Keratinocyte (primary cell): Measurements from ENCODE around the gene SOAT1. TPM values are rescaled to one million over a fixed set of nuclear protein-coding genes. Genes with fewer than 3 reads are reported as not detected.
"Not testable (repeated sequence)": the region's sequence is repeated elsewhere in the genome, so short reads cannot be mapped to it uniquely, and the experiment has no call there.

Experiments
- DNase-seq: peaks from one replicate; pipeline ENCODE4 v3.0.0-alpha.2; 2011; ENCODE audit warnings: low read depth, missing footprints, low spot score
- FAIRE-seq: peaks from 2 replicates; lab custom pipeline; 2011; peaks lifted over from hg19 to GRCh38; lab: Jason Lieb, UNC
- H2AFZ ChIP-seq: 2 replicates; pipeline ENCODE4 v1.6.0; 2012; ENCODE audit warnings: low read length, control low read depth, inconsistent platforms; ENCODE audit not compliant: control insufficient read depth
- H3K27ac ChIP-seq: 2 replicates; pipeline ENCODE4 v1.5.1; 2011; ENCODE audit warnings: low read length; ENCODE audit not compliant: control insufficient read depth, insufficient read depth
- H3K27me3 ChIP-seq: 3 replicates; pipeline ENCODE4 v1.6.0; 2011; ENCODE audit warnings: low read length; ENCODE audit not compliant: control insufficient read depth, insufficient read depth; ENCODE audit errors: extremely low read depth
- H3K36me3 ChIP-seq, 2 experiments: 2 replicates in 1 of 2; 3 replicates in 1 of 2; pipeline ENCODE4 v1.5.1; 2011; ENCODE audit warnings: low read length in 2 of 2, mild to moderate bottlenecking in 1 of 2; ENCODE audit not compliant: control insufficient read depth in 2 of 2, insufficient read depth in 2 of 2; ENCODE audit errors: extremely low read depth in 1 of 2
- H3K4me1 ChIP-seq: 3 replicates; pipeline ENCODE4 v1.5.1; 2011; ENCODE audit warnings: low read length; ENCODE audit not compliant: control insufficient read depth, insufficient read depth; ENCODE audit errors: extremely low read depth
- H3K4me2 ChIP-seq: 3 replicates; pipeline ENCODE4 v1.6.0; 2011; ENCODE audit warnings: low read depth, low read length; ENCODE audit not compliant: control insufficient read depth, insufficient read depth; ENCODE audit errors: extremely low read depth
- H3K4me3 ChIP-seq, 3 experiments: fragments of 200-600 bp in 1 of 3; sonication (generic) in 1 of 3; 2 replicates in 2 of 3; 3 replicates in 1 of 3; pipeline ENCODE4 v1.5.1; 2011 to 2016; ENCODE audit warnings: low read length in 3 of 3, mild to moderate bottlenecking in 3 of 3, control low read depth in 2 of 3, inconsistent platforms in 1 of 3, low read depth in 1 of 3, mixed read lengths in 1 of 3, mixed run types in 1 of 3, moderate library complexity in 1 of 3; ENCODE audit not compliant: control insufficient read depth in 2 of 3, insufficient read depth in 2 of 3; ENCODE audit errors: extremely low read depth in 1 of 3
- H3K79me2 ChIP-seq: 2 replicates; pipeline ENCODE4 v1.6.0; 2012; ENCODE audit warnings: low read length; ENCODE audit not compliant: control insufficient read depth, insufficient read depth
- H3K9ac ChIP-seq: 3 replicates; pipeline ENCODE4 v1.6.0; 2011; ENCODE audit warnings: low read length; ENCODE audit not compliant: control insufficient read depth, insufficient read depth; ENCODE audit errors: extremely low read depth
- H3K9me1 ChIP-seq: 3 replicates; pipeline ENCODE4 v1.6.0; 2011; ENCODE audit warnings: low read length; ENCODE audit not compliant: control insufficient read depth, insufficient read depth; ENCODE audit errors: extremely low read depth
- H3K9me3 ChIP-seq: 2 replicates; pipeline ENCODE4 v1.5.1; 2012; ENCODE audit warnings: low read depth, low read length; ENCODE audit not compliant: control insufficient read depth
- H4K20me1 ChIP-seq: 3 replicates; pipeline ENCODE4 v1.6.0; 2011; ENCODE audit warnings: low read length; ENCODE audit not compliant: control insufficient read depth, insufficient read depth; ENCODE audit errors: extremely low read depth
- EZH2 ChIP-seq: IDR thresholded peaks from one replicate; pipeline ENCODE4 v1.6.1; 2012; ENCODE audit warnings: inconsistent platforms, mild to moderate bottlenecking, low read length, moderate library complexity
- dilution Hi-C: fragments of 300-500 bp; cut with MboI; formaldehyde crosslinking; loops from one replicate; pipeline ENCODE4 v1.7.0; 2020; ENCODE audit warnings: low sequenced_read_pairs; ENCODE audit not compliant: extremely low pct_ligation_motif_present
- polyA plus RNA-seq, 5 experiments: library from polyadenylated mRNA; depleted of rRNA in 3 of 5; stranded (reverse) in 3 of 5; stranded (forward) in 1 of 5; unstranded in 1 of 5; fragments of >200 nt; gene quantifications; 1 replicate in 1 of 5; 2 replicates in 3 of 5; 3 replicates in 1 of 5; pipeline versions ENCODE4 v1.2.1 to v1.2.3, GENCODE V29; 2011 to 2012; ENCODE audit warnings: missing spikeins in 2 of 5, low read depth in 1 of 5, low replicate concordance in 1 of 5
- TF ChIP-seq, protein P1 (sequence below), 3 experiments: IDR thresholded peaks in 1 of 3; conservative IDR thresholded peaks in 1 of 3; optimal IDR thresholded peaks in 1 of 3; 2 replicates in 2 of 3; 3 replicates in 1 of 3; pipeline versions ENCODE3 to v1.5.1; 2011; ENCODE audit warnings: low read length in 3 of 3, mild to moderate bottlenecking in 3 of 3, moderate library complexity in 2 of 3, control low read depth in 1 of 3, inconsistent platforms in 1 of 3; ENCODE audit not compliant: insufficient read depth in 2 of 3; ENCODE audit errors: extremely low read depth in 1 of 3

Gene SOAT1
- polyA plus RNA-seq, 1 donor (not counting 4 experiments of a cell fraction or from before 2014, with no cell fraction given) = 62.9 TPM

DNA sequence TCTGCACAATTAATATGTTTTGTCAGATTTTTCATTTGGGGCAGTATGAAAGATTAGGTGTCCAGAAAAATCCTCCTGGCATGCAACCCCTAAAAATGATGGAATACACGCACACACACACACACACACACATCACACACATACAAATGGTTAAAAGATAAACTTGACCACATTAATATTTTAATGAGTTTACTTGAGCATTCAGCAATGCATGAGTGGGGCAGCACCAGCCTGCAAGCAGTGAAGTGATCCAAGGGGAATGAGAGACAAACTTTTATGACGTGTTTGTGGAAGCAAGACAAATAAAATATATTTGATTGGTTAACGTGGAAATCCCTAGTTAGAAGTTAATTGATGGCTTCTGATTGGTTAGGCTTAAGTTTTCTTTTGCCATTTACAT lies 29.1 kb upstream of the SOAT1 start:
- no peak for FAIRE-seq
- H3K9me1 ChIP-seq = no peaks in the 10 kb centered on the region
- H2AFZ ChIP-seq = no peak overlapping the region
- dilution Hi-C loops = no loop called here
- no peak for TF ChIP-seq EZH2
- TF ChIP-seq, protein P1, sequence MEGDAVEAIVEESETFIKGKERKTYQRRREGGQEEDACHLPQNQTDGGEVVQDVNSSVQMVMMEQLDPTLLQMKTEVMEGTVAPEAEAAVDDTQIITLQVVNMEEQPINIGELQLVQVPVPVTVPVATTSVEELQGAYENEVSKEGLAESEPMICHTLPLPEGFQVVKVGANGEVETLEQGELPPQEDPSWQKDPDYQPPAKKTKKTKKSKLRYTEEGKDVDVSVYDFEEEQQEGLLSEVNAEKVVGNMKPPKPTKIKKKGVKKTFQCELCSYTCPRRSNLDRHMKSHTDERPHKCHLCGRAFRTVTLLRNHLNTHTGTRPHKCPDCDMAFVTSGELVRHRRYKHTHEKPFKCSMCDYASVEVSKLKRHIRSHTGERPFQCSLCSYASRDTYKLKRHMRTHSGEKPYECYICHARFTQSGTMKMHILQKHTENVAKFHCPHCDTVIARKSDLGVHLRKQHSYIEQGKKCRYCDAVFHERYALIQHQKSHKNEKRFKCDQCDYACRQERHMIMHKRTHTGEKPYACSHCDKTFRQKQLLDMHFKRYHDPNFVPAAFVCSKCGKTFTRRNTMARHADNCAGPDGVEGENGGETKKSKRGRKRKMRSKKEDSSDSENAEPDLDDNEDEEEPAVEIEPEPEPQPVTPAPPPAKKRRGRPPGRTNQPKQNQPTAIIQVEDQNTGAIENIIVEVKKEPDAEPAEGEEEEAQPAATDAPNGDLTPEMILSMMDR (optimal IDR thresholded peaks at IDR 0.05 in 1 of 3, IDR thresholded peaks at IDR 0.05 in 1 of 3, conservative IDR thresholded peaks at IDR 0.05 in 1 of 3; ENCODE audit: extremely low read depth in 1 of 3, insufficient read depth in 2 of 3, low read length in 3 of 3) = no peak
- no peaks in the 10 kb centered on the region for H3K4me1 ChIP-seq
- no peak overlapping the region for H3K27ac ChIP-seq
- no peaks in the 10 kb centered on the region for H4K20me1 ChIP-seq
- no peaks in the 10 kb centered on the region for H3K79me2 ChIP-seq
- no peak overlapping the region for H3K9ac ChIP-seq
- no peak for DNase-seq
- H3K27me3 ChIP-seq = no peaks in the 10 kb centered on the region
- no peak overlapping the region for H3K4me3 ChIP-seq
- no peaks in the 10 kb centered on the region for H3K36me3 ChIP-seq
- no peaks in the 10 kb centered on the region for H3K9me3 ChIP-seq
- no peak overlapping the region for H3K4me2 ChIP-seq

DNA sequence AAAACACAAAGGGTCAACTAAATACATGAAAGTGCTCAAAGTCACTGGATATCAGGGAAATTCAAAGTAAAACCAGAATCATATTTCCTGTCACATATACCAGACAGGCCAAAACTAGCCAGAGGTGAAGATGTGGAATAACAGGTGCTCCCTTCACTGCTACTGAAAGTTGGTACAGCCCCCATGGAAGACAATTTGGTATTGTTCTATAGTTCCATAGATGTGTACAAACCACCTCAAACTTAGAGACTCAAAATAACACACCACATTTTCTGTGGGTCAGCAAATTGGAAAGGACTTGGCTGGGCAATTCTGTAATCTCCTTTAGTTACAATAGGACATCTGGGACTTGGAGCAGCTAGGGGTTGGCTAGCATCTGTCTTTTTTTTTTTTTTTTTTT lies 24.5 kb upstream of the SOAT1 start:
- Histone ChIP-seq H4K20me1 (no peaks in the 10 kb centered on the region), H3K4me1 (no peaks in the 10 kb centered on the region), H3K79me2 (no peaks in the 10 kb centered on the region), H3K9me1 (no peaks in the 10 kb centered on the region), H3K9ac (no peak overlapping the region), H2AFZ (no peak overlapping the region), H3K27ac (no peak overlapping the region), H3K4me3 (no peak overlapping the region), H3K9me3 (no peaks in the 10 kb centered on the region), H3K4me2 (no peak overlapping the region), H3K27me3 (no peaks in the 10 kb centered on the region), H3K36me3 (no peaks in the 10 kb centered on the region)
- dilution Hi-C loops = no loop called here
- DNase-seq (no peak), FAIRE-seq (no peak)
- TF ChIP-seq, protein P1 (optimal IDR thresholded peaks at IDR 0.05 in 1 of 3, IDR thresholded peaks at IDR 0.05 in 1 of 3, conservative IDR thresholded peaks at IDR 0.05 in 1 of 3; ENCODE audit: extremely low read depth in 1 of 3, insufficient read depth in 2 of 3, low read length in 3 of 3) = no peak
- TF ChIP-seq EZH2 = no peak

DNA sequence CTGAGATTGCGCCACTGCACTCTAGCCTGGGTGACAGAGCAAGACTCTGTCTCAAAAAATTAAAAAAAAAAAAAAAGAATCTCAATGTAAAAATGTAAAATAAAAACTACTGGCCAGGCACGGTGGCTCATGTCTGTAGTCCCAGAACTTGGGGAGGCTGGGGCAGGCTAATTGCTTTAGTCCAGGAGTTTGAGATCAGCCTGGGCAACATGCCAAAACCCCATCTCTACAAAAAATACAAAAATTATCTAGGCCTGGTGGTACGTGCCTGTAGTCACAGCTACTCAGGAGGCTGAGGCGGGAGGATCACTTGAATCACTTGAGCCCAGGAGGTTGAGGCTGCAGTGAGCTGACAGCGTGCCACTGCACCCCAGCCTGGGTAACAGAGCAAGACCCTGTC lies 19.2 kb upstream of the SOAT1 start:
- H3K36me3 ChIP-seq, DNase-seq, H2AFZ ChIP-seq, H3K4me3 ChIP-seq, FAIRE-seq, H3K4me2 ChIP-seq, H3K4me1 ChIP-seq, H3K9me1 ChIP-seq, H4K20me1 ChIP-seq, H3K9ac ChIP-seq, H3K9me3 ChIP-seq, dilution Hi-C loops, H3K27ac ChIP-seq, H3K27me3 ChIP-seq, H3K79me2 ChIP-seq: not testable (repeated sequence)
